Gastrocnemius medialis (tissue), 4 donors: ENCODE measurements around the gene DIPK1B. TPM values are rescaled to one million over a fixed set of nuclear protein-coding genes. Genes with fewer than 3 reads are reported as not detected.

Source experiments
- ATAC-seq, 2 donors: fragments of 150-250 bp; one replicate each; pipeline ENCODE4 v1.9.1; 2016
- DNase-seq, 2 donors: peaks; one replicate each; pipeline ENCODE4 v3.0.0-alpha.2; 2019
- H3K27ac ChIP-seq, 4 donors: fragments of 200-600 bp; sonication (generic); 1 replicate in 1 of 4; 2 replicates in 3 of 4; pipeline ENCODE4 v1.5.1; 2016 to 2018; ENCODE audit warnings: mild to moderate bottlenecking in 2 of 4, moderate library complexity in 1 of 4
- H3K27me3 ChIP-seq, 3 donors: fragments of 200-600 bp; sonication (generic) in 2 of 3; 1 replicate in 1 of 3; 2 replicates in 2 of 3; pipeline versions ENCODE4 v1.5.1 to v1.6.0; 2016 to 2019; ENCODE audit warnings: mild to moderate bottlenecking in 1 of 3, moderate library complexity in 1 of 3
- H3K36me3 ChIP-seq, 2 donors: fragments of 200-600 bp; sonication (generic) in 1 of 2; one replicate each; pipeline ENCODE4 v1.5.1; 2017 to 2018
- H3K4me1 ChIP-seq, 2 donors: fragments of 200-600 bp; sonication (generic) in 1 of 2; one replicate each; pipeline ENCODE4 v1.5.1; 2016 to 2017; ENCODE audit warnings: mild to moderate bottlenecking in 2 of 2
- H3K4me3 ChIP-seq, 4 donors: fragments of 200-600 bp; sonication (generic) in 3 of 4; 1 replicate in 1 of 4; 2 replicates in 3 of 4; pipeline ENCODE4 v1.5.1; 2016 to 2019; ENCODE audit warnings: mild to moderate bottlenecking in 2 of 4
- H3K9me3 ChIP-seq, 3 donors: fragments of 200-600 bp; sonication (generic) in 2 of 3; 1 replicate in 1 of 3; 2 replicates in 2 of 3; pipeline ENCODE4 v1.5.1; 2016 to 2019
- CTCF ChIP-seq, 5 experiments: fragments of 450-650 bp in 3 of 5; fragments of 200-600 bp in 2 of 5; sonication (generic) in 2 of 5; IDR thresholded peaks in 4 of 5; conservative IDR thresholded peaks in 1 of 5; 1 replicate in 4 of 5; 2 replicates in 1 of 5; pipeline ENCODE4 v1.5.1; 2016 to 2019; ENCODE audit warnings: antibody characterized with exemption in 5 of 5, mild to moderate bottlenecking in 3 of 5, moderate library complexity in 3 of 5
- POLR2A ChIP-seq, 2 donors: fragments of 450-650 bp; IDR thresholded peaks; one replicate each; pipeline ENCODE4 v1.6.1; 2017; ENCODE audit warnings: antibody characterized with exemption in 2 of 2, mild to moderate bottlenecking in 2 of 2, moderate library complexity in 2 of 2
- in situ Hi-C, 4 donors: fragments of 200-750 bp; cut with MboI; loops; one replicate each; pipeline versions ENCODE4 v1.15.0 to v1.8.0; 2017; ENCODE audit warnings: low sequenced_read_pairs in 4 of 4
- intact Hi-C: fragments of 100-400 bp; cut with DNase I; formaldehyde crosslinking; loops from one replicate; pipeline ENCODE4 v1.15.1; 2023; ENCODE audit warnings: low total_unique reads
- total RNA-seq, 4 donors: library from RNA; depleted of rRNA; stranded (reverse); fragments of >200 nt; gene quantifications; one replicate each; pipeline versions ENCODE4 v1.1.0 to v1.2.3, GENCODE V29; 2016

Gene DIPK1B
- total RNA-seq, 4 donors from 2014 or later, result 1.8 to 4.6 (median 3.8) TPM

- Histone ChIP-seq H3K4me1 (peaks cover 0 to 3% of the 10 kb centered on the region in 2 donors), H3K36me3 (no peaks in the 10 kb centered on the region), H3K27me3 (peaks cover 9 to 16% (median 13%) of the 10 kb centered on the region in 3 donors), H3K9me3 (no peaks in the 10 kb centered on the region), H3K4me3 (no peak overlapping the region), H3K27ac (no peak overlapping the region)
- intact Hi-C loops (no loop called here), in situ Hi-C loops (no loop called here)
- no peak for TF ChIP-seq CTCF (IDR thresholded peaks at IDR 0.05 in 4 of 5, conservative IDR thresholded peaks at IDR 0.05 in 1 of 5)
- no peak for TF ChIP-seq POLR2A (IDR thresholded peaks at IDR 0.05)
- ATAC-seq (no peak), DNase-seq (no peak)
These were observed 35.0 kb downstream of the DIPK1B start for GRCh38 chr9:136747161-136748060.

- no peak within 1 kb of the TSS for H3K4me3 ChIP-seq
These were observed 35.8 kb downstream of the DIPK1B start, which contains the start of gene LCN6 for GRCh38 chr9:136748201-136748600. TSS of gene LCN6 (minus strand) at chr9:136748525. CDS start at chr9:136748483, 42 bp downstream.

GRCh38 chr9:136748666-136749611, 36.6 kb downstream of the DIPK1B start:
- ATAC-seq, result peak in 1 of 2 donors; percentile 20

More at GRCh38 chr9:136748201-136748600, 35.8 kb downstream of the DIPK1B start, which contains the start of gene LCN6:
- DNase-seq, result no peak
- intact Hi-C loops, result no loop called here
- Histone ChIP-seq H3K4me1 (peaks cover 0 to 3% of the 10 kb centered on the region in 2 donors), H3K9me3 (no peaks in the 10 kb centered on the region), H3K27me3 (peaks cover 5 to 8% (median 6%) of the 10 kb centered on the region in 3 donors), H3K36me3 (no peaks in the 10 kb centered on the region), H3K27ac (peak within 1 kb of the TSS in 3 of 4 donors; percentile 51 to 55 (median 52))
- no peak for ATAC-seq
- in situ Hi-C loops, result no loop called here
- TF ChIP-seq POLR2A (IDR thresholded peaks at IDR 0.05) (no peak), CTCF (IDR thresholded peaks at IDR 0.05 in 4 of 5, conservative IDR thresholded peaks at IDR 0.05 in 1 of 5) (no peak)

More at GRCh38 chr9:136748666-136749611, 36.6 kb downstream of the DIPK1B start:
- H3K9me3 ChIP-seq, result no peaks in the 10 kb centered on the region
- H3K27ac ChIP-seq, result peak overlapping the region in 3 of 4 donors; percentile 51 to 55 (median 52)
- TF ChIP-seq CTCF (IDR thresholded peaks at IDR 0.05 in 4 of 5, conservative IDR thresholded peaks at IDR 0.05 in 1 of 5) (no peak), POLR2A (IDR thresholded peaks at IDR 0.05) (no peak)
- no peaks in the 10 kb centered on the region for H3K36me3 ChIP-seq
- intact Hi-C loops (no loop called here), in situ Hi-C loops (no loop called here)
- no peak for DNase-seq
- no peak overlapping the region for H3K4me3 ChIP-seq
- peaks cover 0 to 3% of the 10 kb centered on the region in 2 donors for H3K4me1 ChIP-seq
- H3K27me3 ChIP-seq, result peaks cover 0 to under 1% (median 0%) of the 10 kb centered on the region in 3 donors
